Stimulated activated CD4-positive, alpha-beta T cell treated with anti-CD3 and anti-CD28 coated beads, Interleukin-1b, Interleukin-23, amount 100 ng/mL, for 4 hours (primary cell): Measurements from ENCODE around the gene POLR1D.

Source experiments
- DNase-seq, 2 donors: peaks; one replicate each; pipeline ENCODE4 v3.0.0-alpha.2; 2020; ENCODE audit warnings: low read depth in 2 of 2

Gene POLR1D

GRCh38 chr13:27621366-27622101, at the start of gene POLR1D:
TSS of gene POLR1D (plus strand) at chr13:27621892. CDS start at chr13:27621984, 92 bp downstream.
- peak; percentile 69 to 78 for DNase-seq

- DNase-seq = no peak
Measured at GRCh38 chr13:27572234-27572901, 49.3 kb upstream of the POLR1D start.

GRCh38 chr13:27573265-27573664, 48.4 kb upstream of the POLR1D start:
- no peak for DNase-seq

GRCh38 chr13:27574661-27575060, 47.0 kb upstream of the POLR1D start:
- no peak for DNase-seq

- no peak for DNase-seq
Measured at GRCh38 chr13:27578121-27579030, 43.3 kb upstream of the POLR1D start.

- DNase-seq = no peak
Measured at GRCh38 chr13:27583645-27584044, 38.0 kb upstream of the POLR1D start.

- no peak for DNase-seq
Measured at GRCh38 chr13:27587095-27587746, 34.5 kb upstream of the POLR1D start.

GRCh38 chr13:27588405-27588804, 33.3 kb upstream of the POLR1D start:
- DNase-seq = no peak

GRCh38 chr13:27592865-27593264, 28.8 kb upstream of the POLR1D start:
- DNase-seq = no peak

GRCh38 chr13:27593267-27593666, 28.4 kb upstream of the POLR1D start:
- DNase-seq = no peak

GRCh38 chr13:27595055-27595811, 26.5 kb upstream of the POLR1D start:
- no peak for DNase-seq

GRCh38 chr13:27599096-27599495, 22.6 kb upstream of the POLR1D start:
- no peak for DNase-seq

GRCh38 chr13:27599845-27600553, 21.7 kb upstream of the POLR1D start:
- DNase-seq = no peak

GRCh38 chr13:27600711-27601110, 21.0 kb upstream of the POLR1D start:
- DNase-seq = no peak

GRCh38 chr13:27601208-27601607, 20.5 kb upstream of the POLR1D start:
- no peak for DNase-seq

GRCh38 chr13:27601803-27602202, 19.9 kb upstream of the POLR1D start:
- DNase-seq = no peak

GRCh38 chr13:27605099-27605498, 16.6 kb upstream of the POLR1D start:
- DNase-seq = no peak

GRCh38 chr13:27605610-27606200, 16.0 kb upstream of the POLR1D start:
- DNase-seq = no peak

- no peak for DNase-seq
Measured at GRCh38 chr13:27607125-27607524, 14.6 kb upstream of the POLR1D start.

- DNase-seq = no peak
Measured at GRCh38 chr13:27613628-27614027, 8.1 kb upstream of the POLR1D start.
